CD14-positive monocyte (primary cell): Measurements from ENCODE around the gene LOXHD1. TPM values are rescaled to one million over a fixed set of nuclear protein-coding genes. Genes with fewer than 3 reads are reported as not detected.

Experiments used
- DNase-seq, 3 donors: peaks; one replicate each; pipeline ENCODE4 v3.0.0-alpha.2; 2011 to 2022
- H2AFZ ChIP-seq: 2 replicates; pipeline ENCODE4 v1.6.0; 2012; ENCODE audit warnings: mild to moderate bottlenecking, low read depth, low read length, inconsistent platforms; ENCODE audit not compliant: insufficient read depth, poor library complexity, severe bottlenecking
- H3K27ac ChIP-seq, 2 donors: 1 replicate in 1 of 2; 2 replicates in 1 of 2; pipeline ENCODE4 v1.5.1; 2012 to 2013; ENCODE audit warnings: low read length in 2 of 2, control low read depth in 1 of 2, inconsistent platforms in 1 of 2, low read depth in 1 of 2, mild to moderate bottlenecking in 1 of 2
- H3K27me3 ChIP-seq, 2 donors: one replicate each; pipeline versions ENCODE4 v1.6.0 to v1.6.1; 2011 to 2013; ENCODE audit warnings: low read length in 2 of 2; ENCODE audit not compliant: control insufficient read depth in 2 of 2, insufficient read depth in 2 of 2
- H3K36me3 ChIP-seq, 2 donors: replicated peaks in 1 of 2; 1 replicate in 1 of 2; 2 replicates in 1 of 2; pipeline versions ENCODE4 v1.5.1 to v1.6.1; 2012 to 2013; ENCODE audit warnings: low read length in 2 of 2, control low read depth in 1 of 2, inconsistent platforms in 1 of 2, mild to moderate bottlenecking in 1 of 2; ENCODE audit not compliant: insufficient read depth in 2 of 2, control insufficient read depth in 1 of 2
- H3K4me1 ChIP-seq, 2 donors: 1 replicate in 1 of 2; 2 replicates in 1 of 2; pipeline versions ENCODE4 v1.5.1 to v1.6.1; 2012 to 2013; ENCODE audit warnings: low read length in 2 of 2, control low read depth in 1 of 2, inconsistent platforms in 1 of 2, mild to moderate bottlenecking in 1 of 2, moderate library complexity in 1 of 2; ENCODE audit not compliant: insufficient read depth in 2 of 2, control insufficient read depth in 1 of 2
- H3K4me2 ChIP-seq: replicated peaks from 2 replicates; pipeline ENCODE3; 2012; ENCODE audit warnings: low read length, moderate library complexity, mild to moderate bottlenecking; ENCODE audit not compliant: poor library complexity, severe bottlenecking; ENCODE audit errors: extremely low read depth
- H3K4me3 ChIP-seq, 3 experiments: fragments of 200-600 bp in 1 of 3; sonication (generic) in 1 of 3; replicated peaks in 1 of 3; 1 replicate in 2 of 3; 2 replicates in 1 of 3; pipeline ENCODE4 v1.5.1; 2011 to 2013; ENCODE audit warnings: low read length in 3 of 3, mild to moderate bottlenecking in 3 of 3, control low read depth in 2 of 3, low read depth in 2 of 3, inconsistent platforms in 1 of 3, moderate library complexity in 1 of 3
- H3K79me2 ChIP-seq: 2 replicates; pipeline ENCODE4 v1.6.0; 2012; ENCODE audit warnings: mild to moderate bottlenecking, control low read depth, inconsistent platforms, low read length, moderate library complexity; ENCODE audit not compliant: insufficient read depth
- H3K9ac ChIP-seq: 2 replicates; pipeline ENCODE4 v1.6.0; 2017; ENCODE audit warnings: low read length, mild to moderate bottlenecking; ENCODE audit not compliant: insufficient read depth, poor library complexity, severe bottlenecking
- H3K9me3 ChIP-seq, 2 donors: replicated peaks in 1 of 2; 1 replicate in 1 of 2; 2 replicates in 1 of 2; pipeline versions ENCODE4 v1.5.1 to v1.6.1; 2012 to 2013; ENCODE audit warnings: low read length in 2 of 2, control low read depth in 1 of 2; ENCODE audit not compliant: control insufficient read depth in 1 of 2, insufficient read depth in 1 of 2
- H4K20me1 ChIP-seq: 2 replicates; pipeline ENCODE4 v1.6.0; 2012; ENCODE audit warnings: mild to moderate bottlenecking, low read length, control low read depth, moderate library complexity; ENCODE audit not compliant: insufficient read depth
- H3K27ac Mint-ChIP-seq, 7 donors: one replicate each; pipeline ENCODE4 v1.8.0; 2020; ENCODE audit warnings: mild to moderate bottlenecking in 7 of 7, mixed read lengths in 7 of 7, moderate library complexity in 6 of 7, inconsistent platforms in 2 of 7
- H3K27me3 Mint-ChIP-seq, 3 donors: one replicate each; pipeline ENCODE4 v1.8.0; 2021 to 2022; ENCODE audit warnings: low read depth in 3 of 3, mild to moderate bottlenecking in 3 of 3, mixed read lengths in 3 of 3, moderate library complexity in 3 of 3, inconsistent platforms in 1 of 3
- H3K36me3 Mint-ChIP-seq, 2 donors: one replicate each; pipeline ENCODE4 v1.8.0; 2020; ENCODE audit warnings: mixed read lengths in 2 of 2, inconsistent platforms in 1 of 2, mild to moderate bottlenecking in 1 of 2
- H3K4me1 Mint-ChIP-seq: one replicate; pipeline ENCODE4 v1.8.0; 2020; ENCODE audit warnings: mild to moderate bottlenecking, mixed read lengths
- H3K4me3 Mint-ChIP-seq, 2 donors: one replicate each; pipeline ENCODE4 v1.8.0; 2020; ENCODE audit warnings: mild to moderate bottlenecking in 2 of 2, mixed read lengths in 2 of 2, moderate library complexity in 1 of 2
- H3K9me3 Mint-ChIP-seq, 7 donors: one replicate each; pipeline ENCODE4 v1.8.0; 2020 to 2022; ENCODE audit warnings: mixed read lengths in 7 of 7, mild to moderate bottlenecking in 6 of 7, moderate library complexity in 6 of 7, inconsistent platforms in 2 of 7
- WGBS: methylation state at CpG from one replicate; pipeline ENCODE4 v1.1.5; 2013; ENCODE audit warnings: missing lambda C conversion rate; ENCODE audit not compliant: insufficient coverage; 5-methylcytosine and 5-hydroxymethylcytosine counted together
- intact Hi-C, 2 donors: fragments of 100-400 bp; cut with micrococcal nuclease; formaldehyde crosslinking; loops; one replicate each; pipeline versions ENCODE4 v1.15.0 to v1.15.1; 2023
- polyA plus RNA-seq, 3 donors: library from polyadenylated mRNA; depleted of rRNA in 1 of 3; unstranded in 2 of 3; stranded (reverse) in 1 of 3; fragments of 300-500 nt in 2 of 3; fragments of >200 nt in 1 of 3; fragmentation: Illumina TruSeq in 2 of 3; gene quantifications; 1 replicate in 2 of 3; 2 replicates in 1 of 3; pipeline ENCODE4 v1.2.3, GENCODE V29; 2012 to 2021
- TF ChIP-seq, protein P1 (sequence below): fragments of 200-600 bp; IDR thresholded peaks from one replicate; pipeline ENCODE4 v1.8.0; 2022; ENCODE audit warnings: antibody characterized with exemption, mild to moderate bottlenecking

LOXHD1 gene
- polyA plus RNA-seq, 3 donors: 0.33 to 10.9 (median 0.61) TPM

DNA sequence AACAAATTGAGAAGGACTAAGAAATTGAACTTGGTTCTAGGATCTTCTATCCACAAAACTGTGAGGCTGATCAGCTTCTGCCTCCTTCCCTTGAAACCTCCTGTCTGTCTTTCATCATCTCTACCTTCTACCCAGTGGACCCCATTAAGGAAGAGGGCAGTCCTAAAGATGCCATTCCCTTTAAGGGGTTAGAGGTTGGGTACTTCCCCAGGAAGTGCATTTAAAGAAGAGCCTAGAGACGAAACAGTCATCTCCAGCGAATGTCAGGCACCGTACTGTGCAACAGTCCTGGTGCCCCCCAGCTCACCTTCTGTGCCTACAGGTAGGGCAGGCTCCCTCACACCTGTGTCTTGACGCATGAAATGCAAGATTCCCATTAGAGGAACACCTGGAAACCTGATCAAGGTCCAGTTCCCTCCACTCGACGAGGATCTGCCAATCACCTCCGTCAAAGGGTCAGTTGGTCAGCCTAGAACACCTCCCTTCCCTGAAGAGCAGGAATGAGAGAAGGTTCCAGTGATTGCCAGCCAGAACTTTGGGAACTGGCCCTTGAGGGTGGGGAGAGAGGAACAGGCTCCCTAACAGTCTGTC lies 20.9 kb downstream of the LOXHD1 start:
- WGBS: 56% methylated on average over 4 of the region's 7 CpGs
- TF ChIP-seq, protein P1, sequence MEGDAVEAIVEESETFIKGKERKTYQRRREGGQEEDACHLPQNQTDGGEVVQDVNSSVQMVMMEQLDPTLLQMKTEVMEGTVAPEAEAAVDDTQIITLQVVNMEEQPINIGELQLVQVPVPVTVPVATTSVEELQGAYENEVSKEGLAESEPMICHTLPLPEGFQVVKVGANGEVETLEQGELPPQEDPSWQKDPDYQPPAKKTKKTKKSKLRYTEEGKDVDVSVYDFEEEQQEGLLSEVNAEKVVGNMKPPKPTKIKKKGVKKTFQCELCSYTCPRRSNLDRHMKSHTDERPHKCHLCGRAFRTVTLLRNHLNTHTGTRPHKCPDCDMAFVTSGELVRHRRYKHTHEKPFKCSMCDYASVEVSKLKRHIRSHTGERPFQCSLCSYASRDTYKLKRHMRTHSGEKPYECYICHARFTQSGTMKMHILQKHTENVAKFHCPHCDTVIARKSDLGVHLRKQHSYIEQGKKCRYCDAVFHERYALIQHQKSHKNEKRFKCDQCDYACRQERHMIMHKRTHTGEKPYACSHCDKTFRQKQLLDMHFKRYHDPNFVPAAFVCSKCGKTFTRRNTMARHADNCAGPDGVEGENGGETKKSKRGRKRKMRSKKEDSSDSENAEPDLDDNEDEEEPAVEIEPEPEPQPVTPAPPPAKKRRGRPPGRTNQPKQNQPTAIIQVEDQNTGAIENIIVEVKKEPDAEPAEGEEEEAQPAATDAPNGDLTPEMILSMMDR: no peak

DNA sequence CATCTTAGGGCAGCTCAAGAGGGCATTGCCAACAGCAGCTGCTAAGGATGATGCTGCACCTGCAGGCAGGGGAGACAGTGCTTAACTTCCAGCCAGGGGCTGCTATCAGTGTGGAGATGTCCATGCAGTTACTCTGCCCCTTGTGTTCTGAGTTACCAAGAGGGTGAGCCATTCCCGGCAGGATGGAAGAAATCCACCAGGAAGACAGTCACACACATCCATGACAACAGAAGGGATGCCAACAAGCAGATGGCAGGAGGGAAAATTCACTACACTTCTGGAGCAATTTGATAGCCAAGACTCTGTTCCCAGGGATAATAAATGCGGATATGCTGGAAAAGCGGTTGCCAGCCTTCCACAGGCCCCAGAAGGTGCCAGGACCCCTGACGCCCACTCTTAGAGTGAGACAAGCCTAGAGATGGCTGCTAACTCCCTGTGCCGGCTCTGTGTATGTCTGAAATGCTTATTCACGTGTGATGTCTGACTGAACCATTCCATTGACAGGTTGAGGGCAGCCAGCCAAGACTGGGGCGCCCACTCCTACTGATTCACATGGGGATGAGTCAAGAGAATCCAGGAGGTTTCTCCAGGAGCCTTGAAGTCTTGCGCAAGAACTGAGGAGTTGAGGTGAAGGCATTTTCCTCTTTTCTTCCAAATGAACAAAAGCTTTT lies 24.5 kb downstream of the LOXHD1 start:
- no peak overlapping the region for H3K27ac ChIP-seq
- H3K36me3 Mint-ChIP-seq: no peaks in the 10 kb centered on the region

More for the DNA sequence above, 20.9 kb downstream of the LOXHD1 start:
- no peak overlapping the region for H2AFZ ChIP-seq
- Mint-ChIP-seq H3K27ac (no peak overlapping the region), H3K36me3 (no peaks in the 10 kb centered on the region), H3K4me1 (no peaks in the 10 kb centered on the region), H3K4me3 (no peak overlapping the region), H3K9me3 (peaks cover 0 to 7% (median 4%) of the 10 kb centered on the region in 7 donors), H3K27me3 (peaks cover 1 to 3% (median 3%) of the 10 kb centered on the region in 3 donors)
- H3K4me2 ChIP-seq: no peak overlapping the region
- peaks cover 0 to 4% of the 10 kb centered on the region in 2 donors for H3K9me3 ChIP-seq
- intact Hi-C loops: no loop called here
- H3K4me1 ChIP-seq: no peaks in the 10 kb centered on the region
- H3K36me3 ChIP-seq: no peaks in the 10 kb centered on the region
- no peaks in the 10 kb centered on the region for H3K79me2 ChIP-seq
- DNase-seq: no peak
- H3K27me3 ChIP-seq: no peaks in the 10 kb centered on the region
- no peak overlapping the region for H3K27ac ChIP-seq
- no peak overlapping the region for H3K9ac ChIP-seq
- no peaks in the 10 kb centered on the region for H4K20me1 ChIP-seq
- H3K4me3 ChIP-seq: no peak overlapping the region

More for the DNA sequence above, 24.5 kb downstream of the LOXHD1 start:
- no peaks in the 10 kb centered on the region for H3K79me2 ChIP-seq
- H3K4me3 Mint-ChIP-seq: no peak overlapping the region
- H3K9me3 Mint-ChIP-seq: peaks cover 0 to 11% (median 4%) of the 10 kb centered on the region in 7 donors
- no peak overlapping the region for H2AFZ ChIP-seq
- H3K9ac ChIP-seq: no peak overlapping the region
- no peaks in the 10 kb centered on the region for H3K36me3 ChIP-seq
- intact Hi-C loops: no loop called here
- no peaks in the 10 kb centered on the region for H3K4me1 Mint-ChIP-seq
- H3K27ac Mint-ChIP-seq: peak overlapping the region in 1 of 7 donors; percentile 79
- H3K9me3 ChIP-seq: peaks cover 0 to 4% of the 10 kb centered on the region in 2 donors
- 89% methylated on average over 5 of the region's 8 CpGs for WGBS
- no peak for DNase-seq
- H4K20me1 ChIP-seq: no peaks in the 10 kb centered on the region
- no peak overlapping the region for H3K4me2 ChIP-seq
- H3K4me3 ChIP-seq: no peak overlapping the region
- H3K4me1 ChIP-seq: no peaks in the 10 kb centered on the region
- TF ChIP-seq, protein P1: no peak
- peaks cover 3% of the 10 kb centered on the region in 3 donors for H3K27me3 Mint-ChIP-seq
- H3K27me3 ChIP-seq: no peaks in the 10 kb centered on the region
